HL-60 (cell line): ENCODE results near the gene OPRL1.

Source experiments
- DNase-seq, 2 experiments: peaks; one replicate each; pipeline ENCODE4 v3.0.0-alpha.2; 2010 to 2020; ENCODE audit warnings: low read depth in 1 of 2, low spot score in 1 of 2
- H3K27ac ChIP-seq: fragments of 250-450 bp; sonication (Bioruptor Pico); replicated peaks from 2 replicates; pipeline ENCODE4 v1.5.1; 2020; ENCODE audit warnings: mild to moderate bottlenecking, moderate library complexity
- H3K27me3 ChIP-seq: fragments of 250-450 bp; sonication (Bioruptor Pico); 2 replicates; pipeline ENCODE4 v1.5.1; 2021; ENCODE audit warnings: mild to moderate bottlenecking, moderate library complexity; ENCODE audit not compliant: insufficient read depth, poor library complexity, severe bottlenecking
- H3K4me3 ChIP-seq: replicated peaks from 2 replicates; pipeline ENCODE4 v1.5.1; 2011; ENCODE audit warnings: mild to moderate bottlenecking, control low read depth, low read length; ENCODE audit not compliant: insufficient read depth
- GABPA ChIP-seq: IDR thresholded peaks from 2 replicates; pipeline ENCODE4 v1.6.1; 2012; ENCODE audit warnings: low read depth
- POLR2AphosphoS5 ChIP-seq: IDR thresholded peaks from 2 replicates; pipeline ENCODE4 v1.6.1; 2012; ENCODE audit warnings: low read depth
- SPI1 ChIP-seq: IDR thresholded peaks from 2 replicates; pipeline ENCODE4 v1.6.1; 2012; ENCODE audit warnings: low read depth, mild to moderate bottlenecking, borderline replicate concordance
- TF ChIP-seq, protein P1 (sequence below): IDR thresholded peaks from 2 replicates; pipeline ENCODE4 v1.6.1; 2012; ENCODE audit warnings: low read depth; ENCODE audit not compliant: insufficient replicate concordance
- TF ChIP-seq, protein P2 (sequence below): IDR thresholded peaks from one replicate; pipeline ENCODE4 v1.5.1; 2011; ENCODE audit warnings: low read length, control low read depth, inconsistent platforms; ENCODE audit not compliant: insufficient read depth

OPRL1 gene

DNA sequence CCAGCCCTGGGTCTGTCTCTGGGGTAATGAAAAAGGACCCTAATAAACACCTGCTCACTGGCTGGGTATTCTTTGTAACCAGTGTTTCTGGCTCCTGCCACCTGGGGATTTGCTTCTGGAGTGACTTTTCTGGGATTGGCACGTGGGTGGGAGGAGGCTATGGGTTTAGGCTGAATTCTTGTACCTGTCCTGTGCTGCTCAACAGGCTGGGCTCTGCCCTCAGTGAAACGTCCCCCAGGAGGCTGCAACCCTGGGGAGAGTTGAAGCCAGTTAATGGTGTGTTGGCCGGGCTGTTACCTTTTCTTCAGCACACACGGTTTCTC is 20.6 kb downstream of the OPRL1 start:
- H3K4me3 ChIP-seq, result no peak overlapping the region
- no peak for DNase-seq
- H3K27me3 ChIP-seq, result peaks cover 6% of the 10 kb centered on the region
- TF ChIP-seq SPI1 (no peak), POLR2AphosphoS5 (no peak)
- TF ChIP-seq, protein P1, sequence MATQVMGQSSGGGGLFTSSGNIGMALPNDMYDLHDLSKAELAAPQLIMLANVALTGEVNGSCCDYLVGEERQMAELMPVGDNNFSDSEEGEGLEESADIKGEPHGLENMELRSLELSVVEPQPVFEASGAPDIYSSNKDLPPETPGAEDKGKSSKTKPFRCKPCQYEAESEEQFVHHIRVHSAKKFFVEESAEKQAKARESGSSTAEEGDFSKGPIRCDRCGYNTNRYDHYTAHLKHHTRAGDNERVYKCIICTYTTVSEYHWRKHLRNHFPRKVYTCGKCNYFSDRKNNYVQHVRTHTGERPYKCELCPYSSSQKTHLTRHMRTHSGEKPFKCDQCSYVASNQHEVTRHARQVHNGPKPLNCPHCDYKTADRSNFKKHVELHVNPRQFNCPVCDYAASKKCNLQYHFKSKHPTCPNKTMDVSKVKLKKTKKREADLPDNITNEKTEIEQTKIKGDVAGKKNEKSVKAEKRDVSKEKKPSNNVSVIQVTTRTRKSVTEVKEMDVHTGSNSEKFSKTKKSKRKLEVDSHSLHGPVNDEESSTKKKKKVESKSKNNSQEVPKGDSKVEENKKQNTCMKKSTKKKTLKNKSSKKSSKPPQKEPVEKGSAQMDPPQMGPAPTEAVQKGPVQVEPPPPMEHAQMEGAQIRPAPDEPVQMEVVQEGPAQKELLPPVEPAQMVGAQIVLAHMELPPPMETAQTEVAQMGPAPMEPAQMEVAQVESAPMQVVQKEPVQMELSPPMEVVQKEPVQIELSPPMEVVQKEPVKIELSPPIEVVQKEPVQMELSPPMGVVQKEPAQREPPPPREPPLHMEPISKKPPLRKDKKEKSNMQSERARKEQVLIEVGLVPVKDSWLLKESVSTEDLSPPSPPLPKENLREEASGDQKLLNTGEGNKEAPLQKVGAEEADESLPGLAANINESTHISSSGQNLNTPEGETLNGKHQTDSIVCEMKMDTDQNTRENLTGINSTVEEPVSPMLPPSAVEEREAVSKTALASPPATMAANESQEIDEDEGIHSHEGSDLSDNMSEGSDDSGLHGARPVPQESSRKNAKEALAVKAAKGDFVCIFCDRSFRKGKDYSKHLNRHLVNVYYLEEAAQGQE, result no peak
- TF ChIP-seq, protein P2, sequence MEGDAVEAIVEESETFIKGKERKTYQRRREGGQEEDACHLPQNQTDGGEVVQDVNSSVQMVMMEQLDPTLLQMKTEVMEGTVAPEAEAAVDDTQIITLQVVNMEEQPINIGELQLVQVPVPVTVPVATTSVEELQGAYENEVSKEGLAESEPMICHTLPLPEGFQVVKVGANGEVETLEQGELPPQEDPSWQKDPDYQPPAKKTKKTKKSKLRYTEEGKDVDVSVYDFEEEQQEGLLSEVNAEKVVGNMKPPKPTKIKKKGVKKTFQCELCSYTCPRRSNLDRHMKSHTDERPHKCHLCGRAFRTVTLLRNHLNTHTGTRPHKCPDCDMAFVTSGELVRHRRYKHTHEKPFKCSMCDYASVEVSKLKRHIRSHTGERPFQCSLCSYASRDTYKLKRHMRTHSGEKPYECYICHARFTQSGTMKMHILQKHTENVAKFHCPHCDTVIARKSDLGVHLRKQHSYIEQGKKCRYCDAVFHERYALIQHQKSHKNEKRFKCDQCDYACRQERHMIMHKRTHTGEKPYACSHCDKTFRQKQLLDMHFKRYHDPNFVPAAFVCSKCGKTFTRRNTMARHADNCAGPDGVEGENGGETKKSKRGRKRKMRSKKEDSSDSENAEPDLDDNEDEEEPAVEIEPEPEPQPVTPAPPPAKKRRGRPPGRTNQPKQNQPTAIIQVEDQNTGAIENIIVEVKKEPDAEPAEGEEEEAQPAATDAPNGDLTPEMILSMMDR, result no peak
- no peak overlapping the region for H3K27ac ChIP-seq

DNA sequence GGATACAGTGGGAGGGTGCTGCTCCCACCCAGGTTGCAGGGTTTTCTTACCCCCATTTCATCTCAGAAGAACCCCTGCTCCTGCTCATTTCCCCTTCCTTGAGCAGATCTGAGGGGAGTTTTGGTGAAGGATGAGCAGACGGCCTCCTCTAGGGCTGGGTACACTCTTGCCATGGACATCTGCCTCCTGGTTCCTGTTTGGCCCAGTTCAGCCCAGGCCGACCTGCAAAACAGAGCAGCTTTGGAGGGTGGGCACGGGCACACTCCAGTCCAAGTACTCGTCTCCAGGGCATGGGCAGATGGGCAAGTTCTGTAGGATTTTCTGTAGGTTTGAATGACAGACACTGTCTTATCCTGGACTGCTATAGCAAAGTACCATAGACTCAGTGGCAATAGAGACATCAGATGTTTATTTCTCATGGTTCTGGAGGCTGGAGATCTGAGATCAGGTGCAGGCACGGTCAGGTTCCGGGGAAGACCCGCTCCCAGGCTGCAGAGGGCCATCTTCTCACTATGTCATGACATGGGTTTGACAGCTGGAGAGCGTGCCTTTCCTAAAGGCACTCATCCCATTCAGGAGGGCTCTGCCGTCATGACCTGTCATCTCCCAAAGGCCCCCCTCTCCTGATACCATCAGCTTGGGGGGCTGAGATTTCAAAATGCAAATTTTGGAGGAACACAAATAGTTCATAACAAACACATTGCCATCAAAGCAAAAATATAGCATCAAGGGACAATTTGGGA is 21.2 kb downstream of the OPRL1 start:
- Histone ChIP-seq H3K27ac (no peak overlapping the region), H3K4me3 (no peak overlapping the region), H3K27me3 (peaks cover 6% of the 10 kb centered on the region)
- DNase-seq, result no peak
- TF ChIP-seq SPI1 (no peak), GABPA (no peak), POLR2AphosphoS5 (no peak)
- TF ChIP-seq, protein P1, result no peak
- TF ChIP-seq, protein P2, result no peak

DNA sequence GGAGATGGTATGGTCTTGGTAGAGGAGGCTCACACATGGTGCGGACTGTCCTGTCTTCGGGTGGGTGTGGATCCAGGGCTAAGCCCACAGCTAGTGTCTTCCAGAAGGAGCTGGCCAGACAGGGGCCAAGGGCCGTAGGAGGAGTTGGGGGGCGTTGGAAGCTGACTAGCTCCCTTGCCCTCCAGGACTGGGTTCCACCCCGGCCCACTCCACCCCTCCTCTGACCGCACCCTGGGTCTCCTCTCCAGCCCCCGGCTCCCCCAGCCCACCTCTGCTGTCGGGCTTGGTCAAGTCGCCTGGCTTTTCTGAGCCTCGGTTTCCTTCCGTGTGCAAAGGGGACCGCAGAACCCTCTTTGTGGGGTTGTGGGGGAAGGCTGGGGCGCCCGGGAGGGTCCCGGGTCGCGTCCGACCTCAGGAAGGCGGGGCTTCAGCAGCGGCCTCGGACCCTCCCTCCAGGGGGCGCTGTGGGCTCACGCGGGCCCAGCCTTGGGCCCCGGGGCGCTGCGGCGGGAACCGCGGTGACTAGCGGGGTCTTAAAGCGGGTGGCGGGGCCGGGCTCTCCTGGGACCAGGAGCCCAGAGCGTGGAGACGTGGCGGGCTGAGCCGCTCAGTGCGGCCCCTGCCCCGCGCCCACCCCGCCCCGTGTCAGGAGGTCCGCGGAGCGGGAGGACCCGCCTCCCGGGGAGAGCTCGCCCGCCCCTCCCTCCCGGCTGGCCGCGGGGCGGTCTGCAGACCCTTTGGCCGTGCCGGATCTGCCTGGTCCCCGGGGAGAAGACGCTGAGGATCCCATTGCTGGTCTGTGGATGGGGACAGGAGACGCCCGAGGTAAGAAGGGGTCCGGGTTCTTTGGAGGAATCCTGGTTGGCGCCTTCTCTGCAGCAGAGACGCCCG is 22.1 kb downstream of the OPRL1 start:
- no peak for DNase-seq
- TF ChIP-seq, protein P2, result peak; percentile 71
- TF ChIP-seq POLR2AphosphoS5, result no peak
- no peak overlapping the region for H3K27ac ChIP-seq
- peaks cover 6% of the 10 kb centered on the region for H3K27me3 ChIP-seq
- H3K4me3 ChIP-seq, result peak overlapping the region; percentile 25
